Endothelial cell (in vitro differentiated cells): Measurements from ENCODE around the gene PLPPR5. TPM values are rescaled to one million over a fixed set of nuclear protein-coding genes. Genes with fewer than 3 reads are reported as not detected.

ENCODE experiments used
- DNase-seq: peaks from one replicate; pipeline ENCODE4 v3.0.0; 2021; ENCODE audit warnings: low spot score
- H3K27ac Mint-ChIP-seq: one replicate; pipeline ENCODE4 v1.8.0; 2021; ENCODE audit warnings: mixed read lengths, inconsistent platforms; ENCODE audit not compliant: unreplicated experiment
- H3K27me3 Mint-ChIP-seq: one replicate; pipeline ENCODE4 v1.8.0; 2021; ENCODE audit warnings: mild to moderate bottlenecking, moderate library complexity, mixed read lengths, inconsistent platforms; ENCODE audit not compliant: unreplicated experiment
- H3K36me3 Mint-ChIP-seq: one replicate; pipeline ENCODE4 v1.8.0; 2021; ENCODE audit warnings: mild to moderate bottlenecking, low read depth, mixed read lengths, inconsistent platforms; ENCODE audit not compliant: unreplicated experiment
- H3K4me1 Mint-ChIP-seq: one replicate; pipeline ENCODE4 v1.8.0; 2021; ENCODE audit warnings: mild to moderate bottlenecking, mixed read lengths, inconsistent platforms; ENCODE audit not compliant: unreplicated experiment
- H3K4me3 Mint-ChIP-seq: one replicate; pipeline ENCODE4 v1.8.0; 2021; ENCODE audit warnings: mild to moderate bottlenecking, mixed read lengths, inconsistent platforms; ENCODE audit not compliant: unreplicated experiment
- H3K9me3 Mint-ChIP-seq: one replicate; pipeline ENCODE4 v1.8.0; 2021; ENCODE audit warnings: mixed read lengths, inconsistent platforms; ENCODE audit not compliant: unreplicated experiment
- total RNA-seq: library from RNA; stranded (reverse); fragmentation: NEBNext Ultra II Directional; extraction: Animal tissue kit (Norgen Biotek cat#: 25700); gene quantifications from one replicate; pipeline ENCODE4 v1.2.1, GENCODE V29; 2021; ENCODE audit not compliant: unreplicated experiment
- TF ChIP-seq, protein P1 (sequence below): fragments of 200-600 bp; sonication (generic); IDR thresholded peaks from one replicate; pipeline ENCODE4 v1.5.0; 2021; ENCODE audit warnings: antibody characterized with exemption; ENCODE audit not compliant: unreplicated experiment

PLPPR5 gene
- total RNA-seq, 1 donor from 2014 or later: 1.1 TPM

DNA sequence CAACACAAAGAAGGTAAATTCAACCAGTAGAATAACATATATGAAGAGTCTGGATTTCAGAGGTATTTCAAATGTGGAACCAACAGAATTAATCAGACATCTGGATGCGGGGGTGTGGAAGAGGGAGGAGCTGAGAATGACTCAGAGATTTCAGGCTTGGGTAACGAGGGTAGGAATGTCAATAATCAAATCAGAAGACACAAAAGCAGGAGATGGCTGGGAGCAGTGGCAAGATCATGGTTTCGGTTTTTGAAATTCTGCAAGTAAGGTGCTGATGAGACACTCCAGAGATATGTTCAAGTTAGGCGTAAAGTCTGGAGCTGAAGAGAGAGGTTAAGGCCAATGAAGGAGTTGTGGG, 64.0 kb downstream of the PLPPR5 start:
- no peak overlapping the region for H3K4me3 Mint-ChIP-seq
- no peak for DNase-seq
- no peaks in the 10 kb centered on the region for H3K4me1 Mint-ChIP-seq
- peaks cover 2% of the 10 kb centered on the region for H3K27me3 Mint-ChIP-seq
- no peak overlapping the region for H3K27ac Mint-ChIP-seq
- H3K9me3 Mint-ChIP-seq: no peaks in the 10 kb centered on the region
- no peaks in the 10 kb centered on the region for H3K36me3 Mint-ChIP-seq
- TF ChIP-seq, protein P1, sequence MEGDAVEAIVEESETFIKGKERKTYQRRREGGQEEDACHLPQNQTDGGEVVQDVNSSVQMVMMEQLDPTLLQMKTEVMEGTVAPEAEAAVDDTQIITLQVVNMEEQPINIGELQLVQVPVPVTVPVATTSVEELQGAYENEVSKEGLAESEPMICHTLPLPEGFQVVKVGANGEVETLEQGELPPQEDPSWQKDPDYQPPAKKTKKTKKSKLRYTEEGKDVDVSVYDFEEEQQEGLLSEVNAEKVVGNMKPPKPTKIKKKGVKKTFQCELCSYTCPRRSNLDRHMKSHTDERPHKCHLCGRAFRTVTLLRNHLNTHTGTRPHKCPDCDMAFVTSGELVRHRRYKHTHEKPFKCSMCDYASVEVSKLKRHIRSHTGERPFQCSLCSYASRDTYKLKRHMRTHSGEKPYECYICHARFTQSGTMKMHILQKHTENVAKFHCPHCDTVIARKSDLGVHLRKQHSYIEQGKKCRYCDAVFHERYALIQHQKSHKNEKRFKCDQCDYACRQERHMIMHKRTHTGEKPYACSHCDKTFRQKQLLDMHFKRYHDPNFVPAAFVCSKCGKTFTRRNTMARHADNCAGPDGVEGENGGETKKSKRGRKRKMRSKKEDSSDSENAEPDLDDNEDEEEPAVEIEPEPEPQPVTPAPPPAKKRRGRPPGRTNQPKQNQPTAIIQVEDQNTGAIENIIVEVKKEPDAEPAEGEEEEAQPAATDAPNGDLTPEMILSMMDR: no peak

GRCh38 chr1:98940069-98940721, 64.5 kb downstream of the PLPPR5 start:
- no peaks in the 10 kb centered on the region for H3K36me3 Mint-ChIP-seq
- DNase-seq: no peak
- no peaks in the 10 kb centered on the region for H3K4me1 Mint-ChIP-seq
- no peaks in the 10 kb centered on the region for H3K9me3 Mint-ChIP-seq
- TF ChIP-seq, protein P1: no peak
- H3K27me3 Mint-ChIP-seq: peaks cover 2% of the 10 kb centered on the region
- H3K27ac Mint-ChIP-seq: no peak overlapping the region
- H3K4me3 Mint-ChIP-seq: no peak overlapping the region

DNA sequence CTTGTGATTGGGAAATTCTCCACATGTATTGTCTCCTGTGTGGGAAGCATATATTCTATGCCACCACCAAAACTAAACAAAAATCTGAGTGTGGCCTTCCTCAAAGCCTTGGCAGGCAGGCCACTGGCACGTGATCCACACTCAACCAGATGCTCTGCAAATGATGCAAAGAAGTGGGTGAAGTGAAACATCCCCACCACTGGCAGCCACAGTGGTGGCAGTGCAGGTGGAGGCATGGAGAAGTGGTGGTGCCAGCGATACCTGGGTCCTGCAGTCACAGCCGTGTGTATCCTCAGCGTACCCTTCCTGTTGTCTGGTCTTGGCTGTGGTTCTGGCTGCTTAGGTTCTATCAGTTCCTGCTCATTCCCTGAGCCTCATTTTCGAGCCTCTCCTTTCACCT, 65.2 kb downstream of the PLPPR5 start:
- H3K27ac Mint-ChIP-seq: no peak overlapping the region
- no peak for DNase-seq
- no peak overlapping the region for H3K4me3 Mint-ChIP-seq
- TF ChIP-seq, protein P1: no peak
- peaks cover 2% of the 10 kb centered on the region for H3K27me3 Mint-ChIP-seq
- H3K4me1 Mint-ChIP-seq: no peaks in the 10 kb centered on the region
- H3K9me3 Mint-ChIP-seq: no peaks in the 10 kb centered on the region
- H3K36me3 Mint-ChIP-seq: no peaks in the 10 kb centered on the region

DNA sequence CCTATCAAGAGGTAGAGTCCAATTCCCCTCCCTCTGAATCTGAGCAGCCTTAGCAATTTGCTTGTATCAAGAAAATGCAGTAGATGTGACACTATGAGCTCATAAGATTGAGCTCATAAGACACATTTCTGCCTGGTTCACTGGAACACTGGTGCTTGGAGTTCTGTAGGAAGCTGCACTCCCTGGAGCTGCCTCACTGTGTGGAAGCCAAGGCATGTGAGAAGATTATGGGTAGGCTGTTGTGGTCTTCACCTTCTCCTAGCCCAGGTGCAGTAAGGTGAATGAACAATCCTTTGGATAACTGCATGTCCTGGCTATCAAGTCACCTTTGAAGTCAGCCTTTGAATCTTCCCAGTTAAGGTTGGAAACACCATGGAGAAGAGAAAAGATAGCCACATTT, 67.3 kb downstream of the PLPPR5 start:
- Mint-ChIP-seq H3K36me3 (no peaks in the 10 kb centered on the region), H3K9me3 (no peaks in the 10 kb centered on the region), H3K27me3 (peaks cover 2% of the 10 kb centered on the region), H3K4me3 (no peak overlapping the region), H3K27ac (no peak overlapping the region), H3K4me1 (no peaks in the 10 kb centered on the region)
- TF ChIP-seq, protein P1: no peak
- DNase-seq: no peak

- Mint-ChIP-seq H3K27ac (no peak overlapping the region), H3K4me3 (no peak overlapping the region), H3K27me3 (no peaks in the 10 kb centered on the region), H3K36me3 (no peaks in the 10 kb centered on the region), H3K9me3 (no peaks in the 10 kb centered on the region), H3K4me1 (no peaks in the 10 kb centered on the region)
- no peak for DNase-seq
- TF ChIP-seq, protein P1: no peak
Measured at GRCh38 chr1:98932184-98932583, 72.5 kb downstream of the PLPPR5 start.
